GM23338 (cell line): ENCODE results near the gene DAD1. TPM values are rescaled to one million over a fixed set of nuclear protein-coding genes. Genes with fewer than 3 reads are reported as not detected.

ENCODE experiments used
- ATAC-seq: fragments of 200-7000 bp; cut with Tn5 transposase; 3 replicates; pipeline ENCODE4 v1.9.1; 2020
- DNase-seq: peaks from one replicate; pipeline ENCODE4 v3.0.0-alpha.2; 2015; ENCODE audit warnings: low spot score
- H2AFZ ChIP-seq: fragments of 200-600 bp; sonication (generic); 2 replicates; pipeline ENCODE4 v1.8.0; 2016; ENCODE audit warnings: antibody characterized with exemption, mild to moderate bottlenecking, moderate library complexity
- H3F3A ChIP-seq: fragments of 200-600 bp; sonication (generic); replicated peaks from 2 replicates; pipeline ENCODE4 v1.8.0; 2017; ENCODE audit warnings: antibody characterized with exemption, mixed run types, low read depth
- H3K27ac ChIP-seq: fragments of 200-600 bp; sonication (generic); 2 replicates; pipeline ENCODE4 v1.6.1; 2016; ENCODE audit warnings: low read depth
- H3K27me3 ChIP-seq: fragments of 200-600 bp; sonication (generic); 2 replicates; pipeline ENCODE4 v1.8.0; 2016; ENCODE audit warnings: mild to moderate bottlenecking, mixed run types, moderate library complexity; ENCODE audit not compliant: insufficient read depth
- H3K36me3 ChIP-seq: fragments of 200-600 bp; sonication (generic); 2 replicates; pipeline ENCODE4 v1.8.0; 2016; ENCODE audit warnings: mild to moderate bottlenecking; ENCODE audit not compliant: insufficient read depth
- H3K4me1 ChIP-seq: fragments of 200-600 bp; sonication (generic); 2 replicates; pipeline ENCODE4 v1.8.0; 2016; ENCODE audit warnings: mild to moderate bottlenecking, moderate library complexity; ENCODE audit not compliant: insufficient read depth
- H3K4me2 ChIP-seq: fragments of 200-600 bp; sonication (generic); 2 replicates; pipeline ENCODE4 v1.7.1; 2017; ENCODE audit warnings: mixed run types
- H3K4me3 ChIP-seq: fragments of 200-600 bp; sonication (generic); 2 replicates; pipeline ENCODE4 v1.6.1; 2016; ENCODE audit warnings: mixed run types
- H3K79me2 ChIP-seq: fragments of 200-600 bp; sonication (generic); replicated peaks from 2 replicates; pipeline ENCODE4 v1.8.0; 2017; ENCODE audit warnings: mild to moderate bottlenecking; ENCODE audit not compliant: insufficient read depth
- H3K9me2 ChIP-seq: fragments of 200-600 bp; sonication (generic); 2 replicates; pipeline ENCODE4 v1.8.0; 2017; ENCODE audit not compliant: insufficient read depth
- H4K20me1 ChIP-seq: fragments of 200-600 bp; sonication (generic); replicated peaks from 2 replicates; pipeline ENCODE4 v1.8.0; 2017; ENCODE audit warnings: mild to moderate bottlenecking; ENCODE audit not compliant: insufficient read depth
- H3K27ac Mint-ChIP-seq: 2 replicates; pipeline ENCODE4 v1.8.0; 2020; ENCODE audit warnings: inconsistent platforms, mild to moderate bottlenecking, moderate library complexity, mixed read lengths
- H3K27me3 Mint-ChIP-seq: 3 replicates; pipeline ENCODE4 v1.8.0; 2022; ENCODE audit warnings: low read depth, mild to moderate bottlenecking, moderate library complexity, mixed read lengths, inconsistent platforms; ENCODE audit not compliant: insufficient read depth, poor library complexity
- H3K36me3 Mint-ChIP-seq: 3 replicates; pipeline ENCODE4 v1.8.0; 2021; ENCODE audit warnings: low read depth, mild to moderate bottlenecking, inconsistent platforms, moderate library complexity, mixed read lengths
- H3K4me1 Mint-ChIP-seq: 3 replicates; pipeline ENCODE4 v1.8.0; 2020; ENCODE audit warnings: mild to moderate bottlenecking, inconsistent platforms, mixed read lengths
- H3K4me3 Mint-ChIP-seq: 3 replicates; pipeline ENCODE4 v1.8.0; 2021; ENCODE audit warnings: moderate library complexity, mild to moderate bottlenecking, inconsistent platforms, mixed read lengths
- H3K9me3 Mint-ChIP-seq: 3 replicates; pipeline ENCODE4 v1.8.0; 2020; ENCODE audit warnings: moderate library complexity, mild to moderate bottlenecking, inconsistent platforms, mixed read lengths
- CREB1 ChIP-seq: fragments of 250-450 bp; sonication (Bioruptor Pico); IDR thresholded peaks from 2 replicates; pipeline ENCODE4 v1.5.0; 2020; ENCODE audit warnings: low read depth, mild to moderate bottlenecking, moderate library complexity
- ETS1 ChIP-seq: IDR thresholded peaks from 2 replicates; pipeline ENCODE4 v1.6.1; 2016; ENCODE audit warnings: antibody characterized with exemption
- EZH2 ChIP-seq: fragments of 200-600 bp; sonication (generic); IDR thresholded peaks from one replicate; pipeline ENCODE4 v1.8.0; 2017; ENCODE audit warnings: antibody characterized with exemption, mild to moderate bottlenecking, low read depth; ENCODE audit not compliant: unreplicated experiment
- EZH2phosphoT487 ChIP-seq: fragments of 200-600 bp; sonication (generic); IDR thresholded peaks from one replicate; pipeline ENCODE4 v1.8.1; 2018; ENCODE audit warnings: antibody characterized with exemption; ENCODE audit not compliant: unreplicated experiment
- JUNB ChIP-seq: IDR thresholded peaks from one replicate; pipeline ENCODE4 v1.6.1; 2016; ENCODE audit warnings: antibody characterized with exemption; ENCODE audit not compliant: unreplicated experiment
- NANOG ChIP-seq: IDR thresholded peaks from 2 replicates; pipeline ENCODE4 v1.6.1; 2016; ENCODE audit warnings: antibody characterized with exemption, borderline replicate concordance
- POLR2AphosphoS5 ChIP-seq: IDR thresholded peaks from 2 replicates; pipeline ENCODE4 v1.6.1; 2016; ENCODE audit warnings: antibody characterized with exemption, low read depth
- REST ChIP-seq: IDR thresholded peaks from one replicate; pipeline ENCODE4 v1.6.1; 2018; ENCODE audit warnings: antibody characterized with exemption; ENCODE audit not compliant: unreplicated experiment
- STAT1 ChIP-seq: IDR thresholded peaks from one replicate; pipeline ENCODE4 v1.6.1; 2016; ENCODE audit warnings: antibody characterized with exemption; ENCODE audit not compliant: unreplicated experiment
- ZNF114 ChIP-seq: fragments of 250-450 bp; sonication (Bioruptor Pico); IDR thresholded peaks from 2 replicates; pipeline ENCODE4 v1.5.0; 2020; ENCODE audit warnings: mild to moderate bottlenecking, moderate library complexity
- ZNF331 ChIP-seq: fragments of 250-450 bp; sonication (Bioruptor Pico); IDR thresholded peaks from 2 replicates; pipeline ENCODE4 v1.5.0; 2020; ENCODE audit warnings: low read depth, mild to moderate bottlenecking, moderate library complexity
- polyA plus RNA-seq: library from polyadenylated mRNA; unstranded; fragments of >200 nt; fragmentation: Nextera tagmentation; extraction: Ambion mirVana; gene quantifications from 2 replicates; pipeline ENCODE4 v1.2.1, GENCODE V29; 2016
- total RNA-seq: library from RNA; depleted of rRNA; stranded (reverse); fragments of >200 nt; shearing (Covaris generic); gene quantifications from 2 replicates; pipeline ENCODE4 v1.2.3, GENCODE V29; 2014
- TF ChIP-seq, protein P1 (sequence below), 2 experiments: fragments of 200-600 bp in 1 of 2; sonication (generic) in 1 of 2; conservative IDR thresholded peaks; 2 replicates each; pipeline versions ENCODE4 v1.5.1 to v1.6.1; 2016 to 2017; ENCODE audit warnings: antibody characterized with exemption in 2 of 2, low read depth in 2 of 2, mild to moderate bottlenecking in 2 of 2, moderate library complexity in 1 of 2
- TF ChIP-seq, protein P2 (sequence below): fragments of 250-450 bp; sonication (Bioruptor Pico); IDR thresholded peaks from 2 replicates; pipeline ENCODE4 v1.5.0; 2020; ENCODE audit warnings: mild to moderate bottlenecking, moderate library complexity

The DAD1 gene
- total and polyA plus RNA-seq, 2 experiments from 2014 or later = 180 to 252 TPM

DNA sequence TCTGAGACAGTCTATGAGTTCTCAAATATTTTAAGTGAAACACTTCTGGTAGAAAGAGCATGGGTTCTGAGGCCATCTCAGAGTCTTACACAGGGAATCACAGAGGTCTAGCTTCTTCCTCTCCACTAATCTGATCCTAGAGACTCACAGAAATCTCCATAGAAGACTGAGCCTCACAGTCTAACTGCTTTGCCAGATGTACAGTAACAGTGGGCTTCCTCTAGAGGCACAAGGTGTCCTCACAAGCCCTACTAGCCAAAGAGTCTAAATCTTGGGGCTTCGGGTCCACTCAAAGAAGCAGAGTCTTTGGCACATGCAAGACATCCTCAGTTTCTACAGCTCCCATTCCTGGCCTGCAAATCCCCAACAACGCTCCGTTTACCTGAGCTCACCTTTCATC, 41.0 kb upstream of the DAD1 start:
- no peak overlapping the region for H2AFZ ChIP-seq
- ATAC-seq = no peak
- H3K27me3 Mint-ChIP-seq = peaks cover 14% of the 10 kb centered on the region

More for the DNA sequence above, 41.0 kb upstream of the DAD1 start:
- H4K20me1 ChIP-seq = no peaks in the 10 kb centered on the region
- Mint-ChIP-seq H3K36me3 (peaks cover 20% of the 10 kb centered on the region; the same call in 2 of the 3 replicates), H3K4me1 (peaks cover 36% of the 10 kb centered on the region), H3K9me3 (peaks cover 36% of the 10 kb centered on the region), H3K4me3 (no peak overlapping the region), H3K27ac (no peak overlapping the region)
- no peak overlapping the region for H3K4me2 ChIP-seq
- no peak overlapping the region for H3K4me3 ChIP-seq
- H3K36me3 ChIP-seq = no peaks in the 10 kb centered on the region; the same call in 1 of the 2 replicates
- no peak for TF ChIP-seq EZH2
- no peak for TF ChIP-seq NANOG
- TF ChIP-seq CREB1 (CRISPR knock-in tag) = no peak
- TF ChIP-seq ETS1 = no peak
- TF ChIP-seq, protein P1, sequence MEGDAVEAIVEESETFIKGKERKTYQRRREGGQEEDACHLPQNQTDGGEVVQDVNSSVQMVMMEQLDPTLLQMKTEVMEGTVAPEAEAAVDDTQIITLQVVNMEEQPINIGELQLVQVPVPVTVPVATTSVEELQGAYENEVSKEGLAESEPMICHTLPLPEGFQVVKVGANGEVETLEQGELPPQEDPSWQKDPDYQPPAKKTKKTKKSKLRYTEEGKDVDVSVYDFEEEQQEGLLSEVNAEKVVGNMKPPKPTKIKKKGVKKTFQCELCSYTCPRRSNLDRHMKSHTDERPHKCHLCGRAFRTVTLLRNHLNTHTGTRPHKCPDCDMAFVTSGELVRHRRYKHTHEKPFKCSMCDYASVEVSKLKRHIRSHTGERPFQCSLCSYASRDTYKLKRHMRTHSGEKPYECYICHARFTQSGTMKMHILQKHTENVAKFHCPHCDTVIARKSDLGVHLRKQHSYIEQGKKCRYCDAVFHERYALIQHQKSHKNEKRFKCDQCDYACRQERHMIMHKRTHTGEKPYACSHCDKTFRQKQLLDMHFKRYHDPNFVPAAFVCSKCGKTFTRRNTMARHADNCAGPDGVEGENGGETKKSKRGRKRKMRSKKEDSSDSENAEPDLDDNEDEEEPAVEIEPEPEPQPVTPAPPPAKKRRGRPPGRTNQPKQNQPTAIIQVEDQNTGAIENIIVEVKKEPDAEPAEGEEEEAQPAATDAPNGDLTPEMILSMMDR (conservative IDR thresholded peaks at IDR 0.05; ENCODE audit: low read depth in 2 of 2) = no peak
- no peak for TF ChIP-seq ZNF114 (CRISPR knock-in tag)
- no peak for TF ChIP-seq STAT1
- TF ChIP-seq POLR2AphosphoS5 = no peak
- TF ChIP-seq, protein P2, sequence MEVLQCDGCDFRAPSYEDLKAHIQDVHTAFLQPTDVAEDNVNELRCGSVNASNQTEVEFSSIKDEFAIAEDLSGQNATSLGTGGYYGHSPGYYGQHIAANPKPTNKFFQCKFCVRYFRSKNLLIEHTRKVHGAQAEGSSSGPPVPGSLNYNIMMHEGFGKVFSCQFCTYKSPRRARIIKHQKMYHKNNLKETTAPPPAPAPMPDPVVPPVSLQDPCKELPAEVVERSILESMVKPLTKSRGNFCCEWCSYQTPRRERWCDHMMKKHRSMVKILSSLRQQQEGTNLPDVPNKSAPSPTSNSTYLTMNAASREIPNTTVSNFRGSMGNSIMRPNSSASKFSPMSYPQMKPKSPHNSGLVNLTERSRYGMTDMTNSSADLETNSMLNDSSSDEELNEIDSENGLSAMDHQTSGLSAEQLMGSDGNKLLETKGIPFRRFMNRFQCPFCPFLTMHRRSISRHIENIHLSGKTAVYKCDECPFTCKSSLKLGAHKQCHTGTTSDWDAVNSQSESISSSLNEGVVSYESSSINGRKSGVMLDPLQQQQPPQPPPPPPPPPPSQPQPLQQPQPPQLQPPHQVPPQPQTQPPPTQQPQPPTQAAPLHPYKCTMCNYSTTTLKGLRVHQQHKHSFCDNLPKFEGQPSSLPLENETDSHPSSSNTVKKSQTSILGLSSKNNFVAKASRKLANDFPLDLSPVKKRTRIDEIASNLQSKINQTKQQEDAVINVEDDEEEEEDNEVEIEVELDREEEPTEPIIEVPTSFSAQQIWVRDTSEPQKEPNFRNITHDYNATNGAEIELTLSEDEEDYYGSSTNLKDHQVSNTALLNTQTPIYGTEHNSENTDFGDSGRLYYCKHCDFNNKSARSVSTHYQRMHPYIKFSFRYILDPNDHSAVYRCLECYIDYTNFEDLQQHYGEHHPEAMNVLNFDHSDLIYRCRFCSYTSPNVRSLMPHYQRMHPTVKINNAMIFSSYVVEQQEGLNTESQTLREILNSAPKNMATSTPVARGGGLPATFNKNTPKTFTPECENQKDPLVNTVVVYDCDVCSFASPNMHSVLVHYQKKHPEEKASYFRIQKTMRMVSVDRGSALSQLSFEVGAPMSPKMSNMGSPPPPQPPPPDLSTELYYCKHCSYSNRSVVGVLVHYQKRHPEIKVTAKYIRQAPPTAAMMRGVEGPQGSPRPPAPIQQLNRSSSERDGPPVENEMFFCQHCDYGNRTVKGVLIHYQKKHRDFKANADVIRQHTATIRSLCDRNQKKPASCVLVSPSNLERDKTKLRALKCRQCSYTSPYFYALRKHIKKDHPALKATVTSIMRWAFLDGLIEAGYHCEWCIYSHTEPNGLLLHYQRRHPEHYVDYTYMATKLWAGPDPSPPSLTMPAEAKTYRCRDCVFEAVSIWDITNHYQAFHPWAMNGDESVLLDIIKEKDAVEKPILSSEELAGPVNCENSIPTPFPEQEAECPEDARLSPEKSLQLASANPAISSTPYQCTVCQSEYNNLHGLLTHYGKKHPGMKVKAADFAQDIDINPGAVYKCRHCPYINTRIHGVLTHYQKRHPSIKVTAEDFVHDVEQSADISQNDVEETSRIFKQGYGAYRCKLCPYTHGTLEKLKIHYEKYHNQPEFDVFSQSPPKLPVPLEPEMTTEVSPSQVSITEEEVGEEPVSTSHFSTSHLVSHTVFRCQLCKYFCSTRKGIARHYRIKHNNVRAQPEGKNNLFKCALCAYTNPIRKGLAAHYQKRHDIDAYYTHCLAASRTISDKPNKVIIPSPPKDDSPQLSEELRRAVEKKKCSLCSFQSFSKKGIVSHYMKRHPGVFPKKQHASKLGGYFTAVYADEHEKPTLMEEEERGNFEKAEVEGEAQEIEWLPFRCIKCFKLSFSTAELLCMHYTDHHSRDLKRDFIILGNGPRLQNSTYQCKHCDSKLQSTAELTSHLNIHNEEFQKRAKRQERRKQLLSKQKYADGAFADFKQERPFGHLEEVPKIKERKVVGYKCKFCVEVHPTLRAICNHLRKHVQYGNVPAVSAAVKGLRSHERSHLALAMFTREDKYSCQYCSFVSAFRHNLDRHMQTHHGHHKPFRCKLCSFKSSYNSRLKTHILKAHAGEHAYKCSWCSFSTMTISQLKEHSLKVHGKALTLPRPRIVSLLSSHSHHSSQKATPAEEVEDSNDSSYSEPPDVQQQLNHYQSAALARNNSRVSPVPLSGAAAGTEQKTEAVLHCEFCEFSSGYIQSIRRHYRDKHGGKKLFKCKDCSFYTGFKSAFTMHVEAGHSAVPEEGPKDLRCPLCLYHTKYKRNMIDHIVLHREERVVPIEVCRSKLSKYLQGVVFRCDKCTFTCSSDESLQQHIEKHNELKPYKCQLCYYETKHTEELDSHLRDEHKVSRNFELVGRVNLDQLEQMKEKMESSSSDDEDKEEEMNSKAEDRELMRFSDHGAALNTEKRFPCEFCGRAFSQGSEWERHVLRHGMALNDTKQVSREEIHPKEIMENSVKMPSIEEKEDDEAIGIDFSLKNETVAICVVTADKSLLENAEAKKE = no peak
- no peak for TF ChIP-seq JUNB
- TF ChIP-seq EZH2phosphoT487 = no peak
- TF ChIP-seq REST = no peak
- no peak for TF ChIP-seq ZNF331 (CRISPR knock-in tag)
- peaks cover 16% of the 10 kb centered on the region for H3K4me1 ChIP-seq
- no peaks in the 10 kb centered on the region for H3F3A ChIP-seq
- H3K27ac ChIP-seq = no peak overlapping the region
- no peaks in the 10 kb centered on the region for H3K79me2 ChIP-seq
- no peak for DNase-seq
- no peaks in the 10 kb centered on the region for H3K27me3 ChIP-seq
- no peaks in the 10 kb centered on the region; the same call in 1 of the 2 replicates for H3K9me2 ChIP-seq
